Liver (tissue), 9 donors: ENCODE results near the gene SLC38A10. TPM values are rescaled to one million over a fixed set of nuclear protein-coding genes. Genes with fewer than 3 reads are reported as not detected.

Experiments used
- DNase-seq: peaks from one replicate; pipeline ENCODE4 v3.0.0-alpha.2; 2017; ENCODE audit warnings: low spot score
- H3K27ac ChIP-seq, 2 donors: one replicate each; pipeline ENCODE4 v1.7.0; 2013; ENCODE audit warnings: inconsistent platforms in 2 of 2, low read length in 2 of 2, control low read depth in 1 of 2, low read depth in 1 of 2, mild to moderate bottlenecking in 1 of 2
- H3K27me3 ChIP-seq, 4 donors: one replicate each; pipeline versions ENCODE4 v1.6.1 to v1.7.0; 2013; ENCODE audit warnings: low read length in 3 of 4, inconsistent platforms in 1 of 4, mild to moderate bottlenecking in 1 of 4, moderate library complexity in 1 of 4; ENCODE audit not compliant: control insufficient read depth in 4 of 4, insufficient read depth in 4 of 4
- H3K36me3 ChIP-seq, 4 donors: one replicate each; pipeline versions ENCODE4 v1.6.1 to v1.7.0; 2013; ENCODE audit warnings: low read length in 3 of 4, mild to moderate bottlenecking in 3 of 4, low read depth in 1 of 4, moderate library complexity in 1 of 4; ENCODE audit not compliant: control insufficient read depth in 4 of 4, insufficient read depth in 3 of 4
- H3K4me1 ChIP-seq, 4 donors: one replicate each; pipeline versions ENCODE4 v1.6.1 to v1.7.0; 2013; ENCODE audit warnings: low read length in 3 of 4, mild to moderate bottlenecking in 3 of 4, moderate library complexity in 1 of 4; ENCODE audit not compliant: control insufficient read depth in 4 of 4, insufficient read depth in 4 of 4
- H3K4me3 ChIP-seq, 3 donors: one replicate each; pipeline versions ENCODE4 v1.6.1 to v1.7.0; 2013; ENCODE audit warnings: low read length in 3 of 3, control low read depth in 1 of 3, low read depth in 1 of 3, mild to moderate bottlenecking in 1 of 3
- H3K9ac ChIP-seq, 2 donors: one replicate each; pipeline ENCODE4 v1.7.0; 2013; ENCODE audit warnings: low read length in 2 of 2, mild to moderate bottlenecking in 2 of 2, moderate library complexity in 2 of 2, control low read depth in 1 of 2, low read depth in 1 of 2
- H3K9me3 ChIP-seq, 4 donors: one replicate each; pipeline versions ENCODE4 v1.6.1 to v1.7.0; 2013; ENCODE audit warnings: low read length in 3 of 4; ENCODE audit not compliant: control insufficient read depth in 4 of 4
- CTCF ChIP-seq: fragments of 150-350 bp; IDR thresholded peaks from 2 replicates; pipeline ENCODE4 v1.5.1; 2017; ENCODE audit warnings: improper control_type of control experiment, low read depth, low read length; ENCODE audit not compliant: missing input control
- FOXA1 ChIP-seq: IDR thresholded peaks from 2 replicates; pipeline ENCODE4 v1.6.1; 2016; ENCODE audit warnings: antibody characterized with exemption
- FOXA2 ChIP-seq: IDR thresholded peaks from 2 replicates; pipeline ENCODE4 v1.6.1; 2016; ENCODE audit warnings: antibody characterized with exemption
- GABPA ChIP-seq, 2 donors: IDR thresholded peaks in 1 of 2; conservative IDR thresholded peaks in 1 of 2; 2 replicates each; pipeline ENCODE4 v1.6.1; 2016; ENCODE audit warnings: antibody characterized with exemption in 2 of 2, mild to moderate bottlenecking in 1 of 2, moderate library complexity in 1 of 2
- HNF4G ChIP-seq: IDR thresholded peaks from 2 replicates; pipeline ENCODE4 v1.6.1; 2016; ENCODE audit warnings: antibody characterized with exemption
- JUND ChIP-seq, 2 donors: IDR thresholded peaks; 2 replicates each; pipeline ENCODE4 v1.6.1; 2016; ENCODE audit warnings: antibody characterized with exemption in 2 of 2
- MAX ChIP-seq: IDR thresholded peaks from 2 replicates; pipeline ENCODE4 v1.6.1; 2016; ENCODE audit warnings: antibody characterized with exemption
- REST ChIP-seq: IDR thresholded peaks from 2 replicates; pipeline ENCODE4 v1.6.1; 2016; ENCODE audit warnings: antibody characterized with exemption, mild to moderate bottlenecking
- RXRA ChIP-seq, 2 donors: IDR thresholded peaks; 2 replicates each; pipeline ENCODE4 v1.6.1; 2017 to 2018; ENCODE audit warnings: antibody characterized with exemption in 2 of 2, mild to moderate bottlenecking in 1 of 2
- SP1 ChIP-seq: IDR thresholded peaks from 2 replicates; pipeline ENCODE4 v1.6.1; 2018; ENCODE audit warnings: antibody characterized with exemption, mild to moderate bottlenecking
- TAF1 ChIP-seq: conservative IDR thresholded peaks from 2 replicates; pipeline ENCODE4 v1.6.1; 2016; ENCODE audit warnings: antibody characterized with exemption, mild to moderate bottlenecking
- YY1 ChIP-seq: IDR thresholded peaks from 2 replicates; pipeline ENCODE4 v1.6.1; 2016; ENCODE audit warnings: antibody characterized with exemption, mild to moderate bottlenecking
- ZBTB33 ChIP-seq: IDR thresholded peaks from 2 replicates; pipeline ENCODE4 v1.6.1; 2016; ENCODE audit warnings: antibody characterized with exemption
- WGBS: extraction: QIAGEN DNeasy Blood & Tissue Kit; methylation state at CpG from one replicate; pipeline ENCODE4 v1.1.7; 2013; 5-methylcytosine and 5-hydroxymethylcytosine counted together
- polyA plus RNA-seq, 2 donors: library from polyadenylated mRNA; stranded (reverse) in 1 of 2; unstranded in 1 of 2; fragments of 200-250 nt in 1 of 2; fragments of >200 nt in 1 of 2; fragmentation: Nextera tagmentation in 1 of 2; extraction: Ambion mirVana in 1 of 2; gene quantifications; one replicate each; pipeline versions ENCODE4 v1.2.1 to v1.2.3, GENCODE V29; 2013 to 2015
- total RNA-seq, 2 donors: library from RNA; depleted of rRNA; stranded (reverse); fragments of >200 nt; gene quantifications; one replicate each; pipeline ENCODE4 v1.2.3, GENCODE V29; 2014
- donor health status: healthy.
- donor health status: healthy.
- donor health status: healthy.
- donor health status: healthy.
- donor health status: healthy.

SLC38A10 gene
- total and polyA plus RNA-seq, 4 donors: 29.3 to 117 (median 54.7) TPM

- TF ChIP-seq ZBTB33 (no peak), RXRA (IDR thresholded peaks at IDR 0.05) (no peak), CTCF (no peak), JUND (IDR thresholded peaks at IDR 0.05) (no peak), FOXA1 (no peak)
Measured at GRCh38 chr17:81302861-81303333, 7.8 kb upstream of the SLC38A10 start (continued).

GRCh38 chr17:81302324-81302723, 7.2 kb upstream of the SLC38A10 start:
- H3K9ac ChIP-seq: no peak overlapping the region
- no peak overlapping the region for H3K27ac ChIP-seq
- DNase-seq: no peak
- peaks cover 0 to 32% (median 13%) of the 10 kb centered on the region in 4 donors for H3K4me1 ChIP-seq
- H3K9me3 ChIP-seq: no peaks in the 10 kb centered on the region
- no peaks in the 10 kb centered on the region for H3K36me3 ChIP-seq
- 88% methylated on average over 10 of the region's 10 CpGs for WGBS
- TF ChIP-seq FOXA1: no peak
- no peak for TF ChIP-seq TAF1
- TF ChIP-seq SP1: no peak
- no peak for TF ChIP-seq MAX
- TF ChIP-seq FOXA2: no peak
- no peak for TF ChIP-seq HNF4G
- TF ChIP-seq ZBTB33: no peak
- no peak for TF ChIP-seq JUND (IDR thresholded peaks at IDR 0.05)
- no peak for TF ChIP-seq REST
- TF ChIP-seq YY1: no peak
- TF ChIP-seq GABPA (IDR thresholded peaks at IDR 0.05 in 1 of 2, conservative IDR thresholded peaks at IDR 0.05 in 1 of 2): no peak
- H3K27me3 ChIP-seq: no peaks in the 10 kb centered on the region
- H3K4me3 ChIP-seq: no peak overlapping the region
